LHCN-M2 (cell line): ENCODE data around the gene KLF2. TPM values are rescaled to one million over a fixed set of nuclear protein-coding genes. Genes with fewer than 3 reads are reported as not detected.

Source experiments
- DNase-seq: peaks from one replicate; pipeline ENCODE4 v3.0.0-alpha.2; 2012; ENCODE audit warnings: low read depth
- total RNA-seq: library from RNA; depleted of rRNA; stranded (reverse); fragments of >200 nt; gene quantifications from 2 replicates; pipeline ENCODE4 v1.2.3, GENCODE V29; 2014; rRNA removed

Gene KLF2
- total RNA-seq, 1 experiment from 2014 or later: 2.8 TPM

DNA sequence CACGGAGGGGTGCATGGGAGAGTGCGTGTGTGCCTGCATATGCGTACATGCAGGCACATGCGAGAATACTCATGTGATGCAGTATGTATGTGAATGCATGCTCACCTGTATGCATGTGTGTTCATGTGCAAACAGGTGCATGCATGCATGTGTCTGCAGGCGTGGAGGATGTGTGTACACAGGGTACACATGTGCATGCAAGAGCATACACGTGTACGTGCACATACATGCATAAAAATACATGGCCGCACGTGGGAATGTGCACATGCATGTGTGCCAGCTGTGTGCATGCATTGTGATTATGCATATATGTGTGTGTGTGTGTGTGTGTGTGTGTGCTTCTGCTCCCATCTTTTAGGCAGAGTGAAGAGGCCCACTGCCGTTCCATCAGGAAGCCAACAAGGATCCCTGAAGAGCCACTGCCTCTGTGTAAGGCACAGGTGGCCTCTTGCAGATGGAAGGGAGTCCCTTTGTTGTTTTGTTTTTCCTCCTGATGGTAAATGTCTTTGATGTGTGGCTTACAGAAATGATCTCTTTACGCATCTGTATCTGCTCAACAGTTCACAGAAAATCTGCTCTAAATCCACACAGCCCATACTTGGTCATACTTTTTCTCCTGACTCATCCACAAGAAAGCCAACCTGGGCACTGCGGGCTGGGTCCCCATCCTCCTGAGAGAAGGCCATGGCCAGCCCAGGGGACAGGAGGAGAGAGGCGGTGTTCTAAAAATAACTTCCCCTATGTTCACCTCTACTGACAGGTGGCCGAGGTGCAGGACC, 50.7 kb downstream of the KLF2 start:
- DNase-seq: no peak

DNA sequence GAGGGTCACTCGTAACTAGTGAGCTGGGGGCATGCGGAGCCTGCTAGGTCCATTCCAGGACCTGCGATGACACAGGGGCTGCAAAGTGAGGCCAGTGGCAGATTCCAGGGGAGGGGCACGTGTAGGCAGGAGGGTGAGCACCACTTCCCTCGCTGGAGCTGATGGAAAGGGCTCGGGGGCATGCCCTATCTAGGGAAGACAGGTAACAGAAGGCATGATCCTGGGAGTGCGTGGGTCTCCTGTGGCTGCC, 51.2 kb downstream of the KLF2 start:
- DNase-seq: no peak

DNA sequence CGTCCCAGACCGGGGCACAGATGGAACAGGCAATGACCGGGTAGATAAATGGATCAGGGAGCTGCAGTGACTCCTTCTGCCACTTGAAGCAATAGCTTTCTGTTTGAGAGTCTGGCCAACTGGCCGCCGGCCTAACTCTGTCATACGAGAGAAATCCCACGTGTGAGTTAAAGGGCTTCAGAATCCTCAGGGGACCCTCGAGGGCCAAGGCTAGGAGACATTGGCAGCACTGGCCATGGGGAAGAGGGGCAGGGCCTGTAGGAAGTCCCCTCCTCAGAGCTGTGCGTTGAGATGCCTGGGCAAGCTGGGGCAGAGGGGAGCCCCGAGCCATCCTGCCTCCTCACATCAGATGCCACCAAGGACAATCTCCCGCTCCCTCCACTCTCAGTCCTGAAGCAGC, 51.6 kb downstream of the KLF2 start:
- DNase-seq: no peak

DNA sequence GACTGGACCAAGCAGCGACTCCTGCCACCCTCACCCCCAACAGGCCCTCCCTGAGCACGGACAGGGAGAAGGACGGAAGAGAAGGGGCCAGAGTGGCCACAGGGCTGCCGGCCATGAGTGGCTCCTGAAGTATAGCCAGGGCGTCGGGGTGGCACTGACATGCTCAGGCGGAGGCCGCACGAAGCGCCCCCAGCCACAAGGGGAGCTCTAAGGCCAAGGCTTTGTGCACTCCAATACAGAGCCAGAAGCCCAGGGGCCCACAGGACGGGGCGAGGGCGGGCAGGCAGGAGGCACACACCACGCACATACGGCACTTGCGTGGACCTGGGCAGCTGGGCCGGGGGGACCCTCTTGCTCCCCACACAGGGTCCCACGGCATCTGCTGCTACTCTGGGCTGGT, 52.0 kb downstream of the KLF2 start:
- no peak for DNase-seq

DNA sequence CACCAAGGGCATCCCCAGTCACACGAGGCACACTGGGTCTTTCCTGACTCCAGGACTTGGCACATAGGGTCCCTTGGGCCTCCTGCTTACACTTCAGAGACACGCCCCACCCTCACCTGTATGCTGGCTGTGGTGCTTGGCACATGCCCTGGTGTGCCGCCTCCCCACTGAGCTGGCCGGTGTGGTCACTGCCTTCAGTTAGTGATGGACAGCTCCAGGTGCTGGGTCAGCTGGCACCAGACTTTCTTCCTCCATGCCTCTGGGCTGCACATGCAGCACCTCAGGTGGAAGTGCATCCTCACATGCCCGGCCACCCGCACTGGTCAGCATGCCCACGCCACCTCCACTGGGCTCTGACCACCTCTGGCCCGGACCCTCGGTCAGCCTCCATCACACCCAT, 52.9 kb downstream of the KLF2 start:
- peak; percentile 64 for DNase-seq

Other genes starting within 250 kb of the KLF2 start
- 1,271 and 1,447 TPM in 2 replicates for gene TPM4, start 248.3 kb upstream of the KLF2 start, total RNA-seq
- gene RAB8A, start 212.9 kb upstream of the KLF2 start, total RNA-seq: 76.9 and 78.5 TPM in 2 replicates
- gene HSH2D, start 181.1 kb upstream of the KLF2 start, total RNA-seq: not detected in 2 replicates
- gene CIB3, start 151.3 kb upstream of the KLF2 start, total RNA-seq: not detected in 2 replicates
- gene FAM32A, start 139.4 kb upstream of the KLF2 start, total RNA-seq: 151 and 152 TPM in 2 replicates
- 176 and 182 TPM in 2 replicates for gene AP1M1, start 126.9 kb upstream of the KLF2 start, total RNA-seq
- 9.3 and 10.8 TPM in 2 replicates for gene EPS15L1, start 147.1 kb downstream of the KLF2 start, total RNA-seq
- gene CALR3, start 171.3 kb downstream of the KLF2 start, total RNA-seq: 0.13 TPM in 1 of 2 replicates, not detected in the other
- 2.4 and 3.8 TPM in 2 replicates for gene C19orf44, start 171.6 kb downstream of the KLF2 start, total RNA-seq
- gene CHERP, start 217.6 kb downstream of the KLF2 start, total RNA-seq: 5.8 and 6.5 TPM in 2 replicates
- 33.2 and 34.3 TPM in 2 replicates for gene SLC35E1, start 247.6 kb downstream of the KLF2 start, total RNA-seq